Skeletal muscle cell (primary cell): ENCODE results near the gene HSF2BP.
"Not testable (repeated sequence)": the region's sequence is repeated elsewhere in the genome, so short reads cannot be mapped to it uniquely, and the experiment has no call there.

Experiments
- DNase-seq: peaks from one replicate; pipeline ENCODE4 v3.0.0-alpha.2; 2010; ENCODE audit warnings: low read depth
- H3K4me3 ChIP-seq: 2 replicates; pipeline ENCODE4 v1.5.1; 2011; ENCODE audit warnings: low read depth, mild to moderate bottlenecking, control low read depth, low read length, moderate library complexity

HSF2BP gene

DNA sequence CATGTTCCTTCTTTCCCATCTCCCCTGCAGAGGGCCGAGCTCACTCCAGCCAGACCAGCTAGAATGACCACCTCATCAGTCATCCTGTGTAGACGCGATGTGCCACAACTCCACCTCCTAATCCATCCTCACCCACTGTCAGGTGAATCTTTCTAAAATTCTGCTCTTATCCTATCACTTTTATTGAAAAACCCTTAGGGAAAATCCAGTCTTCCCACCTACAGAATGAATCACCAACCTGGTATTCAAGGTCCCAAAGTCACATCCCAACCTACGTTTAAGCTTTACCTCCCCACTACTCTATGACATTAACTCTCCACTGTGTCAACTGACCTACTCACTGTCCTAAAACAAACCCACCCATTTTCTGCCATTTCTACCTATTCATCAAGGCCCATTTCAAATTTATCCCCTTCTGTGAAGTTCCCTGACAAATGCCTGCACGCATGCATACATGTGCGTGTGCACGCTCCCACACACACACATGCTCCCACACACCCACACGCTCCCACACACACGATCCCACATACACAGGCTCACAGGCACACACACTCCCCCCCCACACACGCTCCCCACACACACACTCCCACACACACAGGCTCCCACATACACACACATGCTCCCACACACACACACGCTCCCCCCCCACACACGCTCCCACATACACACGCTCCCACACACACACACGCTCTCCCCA, 27.7 kb downstream of the HSF2BP start:
- H3K4me3 ChIP-seq, result no peak overlapping the region
- DNase-seq, result no peak

DNA sequence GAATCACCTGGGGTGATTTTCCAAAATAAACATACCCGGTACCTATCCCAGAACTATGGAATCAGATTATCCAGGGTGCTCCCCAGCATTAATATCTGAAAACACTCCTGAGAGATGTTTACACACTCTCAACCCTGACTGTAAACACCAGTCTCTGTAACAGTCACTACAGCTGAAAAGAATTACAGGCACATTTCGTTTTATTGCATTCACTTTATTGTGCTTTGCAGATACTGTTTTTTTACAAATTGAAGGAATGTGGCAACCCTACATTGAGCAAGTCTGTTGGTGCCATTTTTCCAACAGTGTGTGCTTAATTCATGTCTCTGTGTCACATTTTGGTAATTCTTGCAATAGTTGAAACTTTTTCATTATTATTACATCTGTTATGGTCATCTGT, 31.8 kb downstream of the HSF2BP start:
- no peak overlapping the region for H3K4me3 ChIP-seq
- DNase-seq, result no peak

DNA sequence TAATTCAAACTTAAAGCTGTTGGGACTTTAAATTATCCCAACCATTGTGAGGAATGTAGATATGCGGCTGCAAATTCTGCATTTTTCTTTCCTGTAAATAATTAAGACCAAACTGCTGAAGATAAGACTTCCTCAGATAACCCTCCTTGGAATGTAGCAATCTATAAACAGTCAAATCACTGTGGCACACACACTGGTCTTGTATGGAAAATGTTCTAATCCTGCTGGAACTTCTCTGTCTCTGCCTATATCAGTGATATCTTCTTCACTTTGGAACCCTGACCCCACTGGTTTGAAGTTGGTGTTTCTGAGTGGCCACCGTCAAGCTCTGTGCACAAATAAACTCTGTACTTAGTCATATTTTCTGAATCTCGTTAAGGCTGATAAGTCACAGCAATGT, 32.9 kb downstream of the HSF2BP start:
- no peak overlapping the region for H3K4me3 ChIP-seq
- DNase-seq, result no peak

DNA sequence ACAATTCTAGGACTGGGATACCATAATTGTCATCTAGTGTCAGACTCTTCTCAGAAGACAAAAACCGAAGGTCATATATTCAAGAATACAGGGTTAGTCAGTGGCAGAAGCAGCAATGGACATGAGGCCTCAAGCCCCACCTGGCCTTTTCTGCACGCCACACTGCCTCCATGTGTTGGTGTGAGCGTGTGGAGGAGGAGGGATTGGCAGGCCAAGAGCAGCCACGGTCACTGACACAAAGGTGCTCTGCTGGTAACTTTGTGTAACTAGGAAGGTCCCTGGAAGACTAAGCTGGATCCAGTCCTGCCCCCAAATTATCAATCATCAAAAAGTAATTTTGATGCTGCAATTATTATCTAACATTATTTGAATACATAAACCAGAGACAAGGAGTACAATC, 34.9 kb downstream of the HSF2BP start:
- no peak overlapping the region for H3K4me3 ChIP-seq
- no peak for DNase-seq

DNA sequence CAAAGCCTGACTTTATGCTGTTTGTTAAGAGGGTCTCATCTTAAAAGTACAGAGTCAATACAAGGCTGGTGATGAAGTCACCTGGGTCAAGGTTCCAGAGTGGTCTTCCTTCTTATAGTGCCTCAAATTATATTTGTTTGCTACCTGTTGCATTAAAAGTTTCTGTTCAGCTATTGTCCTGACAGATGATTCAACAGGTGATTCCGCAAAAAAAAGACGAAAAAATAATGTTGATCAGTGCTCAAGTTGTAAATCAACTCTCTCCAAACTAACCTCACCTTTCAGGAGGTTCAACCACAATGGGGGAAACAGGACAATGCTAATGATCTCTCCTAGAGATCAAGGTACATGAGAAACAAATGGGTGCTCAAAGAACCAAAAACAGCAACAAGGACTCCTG, 35.7 kb downstream of the HSF2BP start:
- no peak overlapping the region for H3K4me3 ChIP-seq

DNA sequence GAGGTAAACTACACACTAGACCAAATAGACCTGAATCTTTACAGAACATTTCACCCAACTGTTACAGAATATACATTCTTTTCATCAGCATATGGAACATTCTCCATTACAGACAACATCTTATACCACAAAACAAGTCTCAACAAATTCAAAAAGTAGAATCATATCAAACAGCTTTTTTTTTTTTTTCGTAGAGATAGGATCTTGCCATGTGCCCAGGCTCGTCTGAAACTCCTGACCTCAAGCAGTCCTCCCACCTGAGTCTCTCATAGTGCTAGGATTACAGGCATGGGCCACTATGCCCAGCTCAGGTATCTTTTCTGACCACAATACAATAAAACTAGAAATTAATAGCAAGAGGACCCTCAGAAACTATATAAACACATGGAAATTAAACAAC, 36.5 kb downstream of the HSF2BP start:
- DNase-seq, result no peak
- H3K4me3 ChIP-seq, result no peak overlapping the region

More for the DNA sequence above, 35.7 kb downstream of the HSF2BP start:
- DNase-seq, result no peak

DNA sequence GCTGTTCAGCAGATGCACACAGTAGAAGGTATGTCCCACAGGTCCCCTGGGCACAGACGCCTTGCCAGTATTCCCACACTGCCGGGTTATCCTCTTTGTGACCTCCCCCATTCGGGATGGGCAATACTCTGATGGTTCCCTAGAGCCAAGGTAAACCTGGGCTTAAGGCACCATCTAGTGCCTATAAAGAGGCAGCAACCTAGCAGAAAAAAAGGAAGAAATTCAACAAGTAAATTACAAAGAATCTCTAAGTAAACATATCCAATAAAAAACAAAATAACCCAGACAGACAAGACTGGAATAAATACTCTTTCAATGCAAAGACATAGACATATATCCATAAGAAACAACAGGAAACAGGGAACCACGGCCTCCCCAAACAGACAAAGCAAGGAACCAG, 39.4 kb downstream of the HSF2BP start:
- no peak for DNase-seq
- H3K4me3 ChIP-seq, result no peak overlapping the region

DNA sequence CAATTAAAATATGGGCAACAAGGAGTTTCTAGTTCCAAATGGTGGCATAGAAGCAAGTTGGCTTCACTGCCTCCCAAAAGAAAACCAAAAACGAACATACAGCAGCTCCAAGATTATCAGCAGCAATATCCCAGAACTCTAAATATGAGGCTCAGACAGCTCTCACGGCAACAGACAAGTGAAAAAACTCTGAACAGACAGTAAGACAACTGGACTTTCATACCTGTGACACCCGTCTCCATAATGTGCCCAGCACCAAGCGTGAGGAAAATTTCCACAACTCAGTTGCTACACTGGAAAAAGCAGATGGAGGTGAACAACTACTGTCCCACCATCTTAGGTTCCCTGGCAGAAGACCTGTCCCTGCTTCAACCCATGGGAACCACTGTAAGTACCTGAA, 39.9 kb downstream of the HSF2BP start:
- no peak overlapping the region for H3K4me3 ChIP-seq
- DNase-seq, result no peak

DNA sequence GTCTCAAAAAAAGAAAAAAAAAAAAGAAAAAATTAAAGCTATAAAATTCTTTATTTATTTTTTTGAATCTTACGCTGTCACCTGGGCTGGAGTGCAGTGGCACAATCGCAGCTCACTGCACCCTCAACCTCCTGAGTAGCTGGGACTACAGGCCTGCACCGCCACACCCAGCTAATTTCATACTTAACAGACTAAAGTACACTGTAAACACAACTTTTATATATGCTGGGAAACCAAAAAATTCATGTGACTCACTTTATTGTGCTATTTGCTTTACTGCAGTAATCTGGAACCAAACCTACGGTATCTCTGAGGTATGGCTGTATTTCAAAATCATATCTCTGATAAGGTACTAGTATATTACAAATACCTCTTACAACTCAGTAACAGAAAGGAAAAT, 40.3 kb downstream of the HSF2BP start:
- H3K4me3 ChIP-seq, result no peak overlapping the region
- no peak for DNase-seq

DNA sequence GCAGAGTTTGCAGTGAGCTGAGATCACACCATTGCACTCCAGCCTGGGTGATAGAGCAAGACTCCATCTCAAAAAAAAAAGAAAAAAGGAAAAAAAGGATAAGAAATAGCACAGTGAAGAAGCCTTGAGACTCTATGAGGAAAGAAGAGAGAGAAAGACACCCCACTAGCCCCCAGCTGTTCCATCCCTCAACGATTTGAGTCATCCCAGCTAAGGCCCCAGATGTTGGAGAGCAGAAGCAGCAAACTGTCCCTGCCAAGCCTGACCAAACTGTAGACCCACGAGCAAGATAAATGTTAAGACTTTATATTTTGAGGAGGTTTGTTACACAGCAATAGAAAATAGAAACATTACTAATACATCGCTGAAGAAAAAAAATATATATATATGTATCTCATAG, 42.4 kb downstream of the HSF2BP start:
- not testable (repeated sequence) for H3K4me3 ChIP-seq, DNase-seq

DNA sequence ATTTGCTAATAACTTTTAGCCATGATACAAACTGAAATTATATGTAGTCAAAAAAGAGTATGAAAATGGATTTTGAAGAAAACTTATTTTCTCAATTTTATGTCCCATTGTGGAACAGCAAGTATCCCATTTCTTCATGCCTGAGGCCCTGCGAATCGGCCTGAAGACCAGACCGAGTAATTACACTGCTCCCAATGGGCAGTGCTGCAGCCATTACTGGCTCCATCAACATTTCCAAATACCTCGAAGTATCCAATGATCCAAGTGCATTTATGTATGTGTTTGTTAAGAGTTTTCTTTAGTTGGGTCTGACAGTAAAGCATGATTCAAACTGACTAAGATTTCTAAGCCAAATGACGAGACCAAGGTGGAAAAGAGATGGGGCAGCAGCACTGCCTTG, 44.4 kb downstream of the HSF2BP start:
- DNase-seq, result no peak
- no peak overlapping the region for H3K4me3 ChIP-seq

DNA sequence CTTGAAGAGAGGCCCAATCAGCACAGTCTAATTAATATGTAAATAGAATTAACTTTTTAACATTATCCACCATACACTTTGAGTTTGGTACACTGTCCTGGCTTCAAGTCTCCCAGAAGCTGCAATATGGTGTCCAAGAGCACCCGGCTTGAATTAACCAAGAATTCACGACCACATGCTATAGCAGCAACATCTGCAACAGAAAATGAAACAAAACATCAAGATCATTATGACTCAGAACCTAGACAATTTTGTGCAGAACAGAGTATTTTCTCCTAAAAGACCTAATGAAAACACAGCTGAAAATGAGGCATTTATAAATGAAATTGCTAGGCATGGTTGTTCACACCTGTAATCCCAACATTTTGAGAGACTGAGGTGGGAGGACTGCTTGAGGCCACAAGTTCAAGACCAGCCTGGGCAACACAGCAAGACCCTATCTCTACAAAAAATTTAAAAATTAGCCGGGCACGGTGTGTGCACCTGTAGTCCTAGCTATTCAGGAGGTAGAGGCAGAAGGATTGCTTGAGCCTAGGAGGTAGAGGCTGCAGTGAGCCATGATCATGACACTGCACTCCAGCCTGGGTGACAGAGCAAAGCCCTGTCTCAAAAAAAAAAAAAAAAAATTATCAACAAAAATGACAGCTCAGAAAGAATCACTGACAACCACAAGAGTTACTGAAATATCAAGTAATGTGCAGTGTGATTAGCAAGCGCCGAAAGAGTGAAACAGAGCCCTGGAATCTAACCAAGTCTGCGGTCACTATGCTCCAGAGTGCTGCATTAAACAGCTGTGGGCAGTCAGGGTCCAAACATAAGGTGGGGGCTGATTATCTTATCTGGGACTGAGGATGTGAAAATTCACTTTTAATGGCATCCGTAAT, 45.3 kb downstream of the HSF2BP start:
- no peak for DNase-seq

DNA sequence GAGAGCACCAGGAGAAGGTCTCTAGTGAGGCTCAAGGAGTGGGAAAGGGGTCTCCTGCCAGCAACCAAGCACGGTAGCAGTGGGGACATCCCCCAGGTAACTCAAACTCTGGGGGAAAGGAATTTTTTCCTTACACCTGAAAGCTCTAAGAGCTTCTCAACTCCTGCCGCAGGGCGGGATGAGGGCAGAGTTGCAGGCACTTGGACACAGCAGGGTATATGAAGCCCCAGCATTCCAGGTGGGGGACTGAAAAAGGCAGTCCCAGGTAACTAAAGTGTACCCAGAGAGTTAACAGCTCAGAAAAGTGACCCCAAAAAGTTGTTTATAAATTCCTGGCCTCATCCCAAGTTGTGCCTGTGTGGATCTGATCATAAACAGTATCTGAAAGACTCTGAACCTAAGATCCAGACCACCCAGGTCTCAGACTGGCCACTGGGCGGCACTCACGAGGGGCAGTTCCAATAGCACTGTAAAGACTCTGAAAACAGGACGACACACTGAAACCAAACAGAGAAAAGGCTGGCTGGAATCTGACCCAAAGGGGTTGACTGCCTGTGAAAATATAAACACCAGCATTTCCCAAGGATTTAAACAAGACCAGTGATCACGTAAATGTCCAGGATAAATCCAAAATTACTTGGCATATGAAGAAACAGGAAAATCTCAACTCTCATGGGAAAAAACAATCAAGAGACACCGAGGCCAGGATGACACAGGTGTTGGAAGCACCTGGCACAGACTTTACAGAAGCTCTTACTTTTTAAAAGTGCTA, 47.5 kb downstream of the HSF2BP start:
- no peak overlapping the region for H3K4me3 ChIP-seq

More for the DNA sequence above, 45.3 kb downstream of the HSF2BP start:
- no peak overlapping the region for H3K4me3 ChIP-seq

DNA sequence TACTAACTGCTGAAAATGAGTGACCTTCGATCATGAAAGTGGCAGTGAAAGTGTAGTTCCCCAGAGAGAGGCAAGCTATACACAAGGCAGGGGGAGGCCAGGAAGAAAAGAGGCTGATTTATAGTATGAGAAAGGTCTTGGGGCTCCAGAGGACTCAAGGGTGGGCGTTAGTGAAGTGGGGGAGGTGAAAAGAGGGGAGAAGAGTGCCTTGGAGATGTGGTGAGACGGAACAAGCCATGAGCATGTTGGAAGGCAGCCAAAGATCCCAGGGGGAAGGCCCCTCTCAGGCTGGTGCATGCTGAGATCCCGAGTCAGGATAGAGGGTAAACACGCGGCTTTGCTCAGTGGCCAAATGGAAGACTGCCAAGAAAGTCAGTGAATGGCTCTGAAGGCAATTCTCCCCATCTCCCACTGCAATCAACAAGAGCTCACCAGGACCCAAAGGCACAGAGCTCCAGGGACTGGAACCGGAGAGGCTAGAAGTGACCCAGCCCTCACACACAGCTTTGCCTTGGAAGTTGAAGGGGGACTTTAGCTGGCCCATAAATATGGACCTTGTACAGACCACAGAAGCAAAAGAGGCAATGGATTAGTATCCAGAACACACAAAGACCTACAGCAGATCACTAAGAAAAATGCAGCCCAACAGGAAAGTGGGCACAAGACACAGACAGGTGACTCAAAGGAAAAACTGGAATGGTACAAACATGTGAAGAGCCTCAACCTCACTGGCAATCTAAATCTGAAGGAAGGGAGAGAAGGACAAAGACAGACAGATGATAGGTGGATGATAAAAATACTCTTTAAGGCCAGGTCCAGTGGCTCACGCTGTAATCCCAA, 49.6 kb downstream of the HSF2BP start:
- H3K4me3 ChIP-seq, result no peak overlapping the region
- DNase-seq, result peak; percentile 76

More for the DNA sequence above, 47.5 kb downstream of the HSF2BP start:
- DNase-seq, result no peak

DNA sequence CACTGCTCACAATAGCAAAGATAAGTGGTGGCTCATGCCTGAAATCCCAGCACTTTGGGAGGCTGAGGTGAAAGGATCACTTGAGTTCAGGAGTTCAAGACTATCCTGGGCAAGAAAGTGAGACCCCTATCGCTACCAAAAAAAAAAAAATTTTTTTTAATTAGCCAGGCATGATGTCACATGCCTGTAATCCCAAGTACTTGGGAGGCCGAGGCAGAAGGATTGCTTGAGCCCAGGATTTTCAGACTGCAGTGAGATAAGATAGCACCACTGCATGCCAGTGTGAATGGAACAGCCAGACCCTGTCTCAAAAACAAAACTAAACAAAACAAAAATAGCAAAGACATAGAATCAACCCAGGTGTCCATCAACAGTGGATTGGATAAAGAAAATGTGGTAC, 50.6 kb downstream of the HSF2BP start:
- DNase-seq, result no peak
- H3K4me3 ChIP-seq, result no peak overlapping the region

DNA sequence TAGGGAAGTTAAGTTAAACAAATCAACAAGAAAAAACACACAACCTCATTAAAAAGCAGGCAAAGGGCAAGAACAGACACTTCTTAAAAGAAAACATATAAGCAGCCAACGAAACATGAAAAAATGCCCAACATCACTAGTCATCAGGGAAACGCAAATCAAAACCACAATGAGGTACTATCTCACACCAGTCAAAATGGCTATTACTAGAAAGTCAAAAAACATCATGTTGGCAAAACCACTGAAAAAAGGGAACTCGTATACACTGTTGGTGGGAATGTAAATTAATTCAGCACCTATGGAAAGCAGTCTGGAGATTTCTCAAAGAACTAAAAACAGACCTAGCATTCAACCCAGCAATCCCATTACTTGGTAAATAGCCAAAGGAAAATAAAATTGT, 51.1 kb downstream of the HSF2BP start:
- DNase-seq, result peak; percentile 85
- H3K4me3 ChIP-seq, result no peak overlapping the region

DNA sequence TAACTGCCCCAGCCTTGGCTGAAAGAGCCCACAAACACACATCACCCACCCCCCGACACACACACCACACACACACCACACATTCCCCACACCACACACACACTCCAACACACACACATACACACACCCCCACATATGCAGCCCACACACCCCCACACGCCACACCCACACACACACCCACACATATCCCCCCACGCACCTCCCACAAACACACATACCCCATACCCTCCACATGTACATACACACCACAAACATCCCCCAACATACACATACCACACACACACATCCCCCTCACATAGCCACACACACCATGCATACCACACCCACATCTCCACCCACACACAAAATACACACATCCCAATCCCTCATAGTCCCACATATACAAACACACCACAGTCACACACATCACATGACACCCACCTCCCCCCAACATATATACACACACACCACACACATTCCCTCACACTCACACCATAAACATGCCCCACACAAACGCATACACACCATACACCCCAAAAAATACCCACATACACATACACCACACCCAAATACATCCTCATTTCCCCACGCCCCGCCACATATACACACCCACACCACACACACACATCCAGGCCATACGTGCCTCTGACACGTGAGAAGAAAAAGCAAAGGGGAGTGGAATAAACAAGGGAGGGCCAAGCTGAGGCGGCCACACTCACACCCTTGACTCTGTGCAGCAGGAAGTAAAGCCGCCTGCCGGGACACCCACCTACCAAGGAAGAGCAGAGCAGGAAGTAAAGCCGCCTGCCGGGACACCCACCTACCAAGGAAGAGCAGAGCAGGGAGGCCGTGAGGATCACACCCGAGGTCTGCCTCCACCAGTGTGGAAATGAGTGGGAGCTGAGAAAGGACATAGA, 53.7 kb downstream of the HSF2BP start:
- no peak for DNase-seq
- no peak overlapping the region for H3K4me3 ChIP-seq

DNA sequence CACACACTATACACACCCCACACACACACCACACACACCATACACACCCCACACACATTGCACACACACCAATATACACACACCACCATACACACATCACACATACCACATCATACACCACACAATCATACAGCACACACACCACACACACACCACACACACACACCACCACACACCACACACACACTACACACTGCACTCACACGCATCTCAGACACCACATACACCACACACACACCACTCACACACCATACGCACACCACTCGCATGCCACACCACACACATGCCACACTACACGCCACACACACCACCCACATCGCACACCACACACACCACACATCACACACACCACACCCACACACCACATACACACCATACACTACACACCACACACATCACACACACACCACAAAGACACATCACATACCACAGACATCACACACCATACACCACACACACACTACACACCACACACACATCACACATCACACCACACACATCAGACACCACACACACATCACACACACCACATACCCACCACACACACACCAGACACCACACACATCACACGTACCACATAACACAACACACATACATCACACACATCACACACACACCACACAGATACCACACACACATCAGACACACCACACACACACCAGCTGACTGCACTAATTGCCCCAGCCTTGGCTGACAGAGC, 54.6 kb downstream of the HSF2BP start:
- no peak overlapping the region for H3K4me3 ChIP-seq
- DNase-seq, result no peak
